GM21737 (cell line): ENCODE measurements around the gene PTPN22.

Experiments used
- ATAC-seq: cut with Tn5 transposase; IDR thresholded peaks from one replicate; pipeline ENCODE4 v1.9.1; 2021; ENCODE audit warnings: mild to moderate bottlenecking, moderate library complexity; ENCODE audit not compliant: unreplicated experiment

Gene PTPN22

GRCh38 chr1:113871597-113872113 lies at the start of gene PTPN22:
TSS of gene PTPN22 (minus strand) at chr1:113871712.
- peak; percentile 84 for ATAC-seq

DNA sequence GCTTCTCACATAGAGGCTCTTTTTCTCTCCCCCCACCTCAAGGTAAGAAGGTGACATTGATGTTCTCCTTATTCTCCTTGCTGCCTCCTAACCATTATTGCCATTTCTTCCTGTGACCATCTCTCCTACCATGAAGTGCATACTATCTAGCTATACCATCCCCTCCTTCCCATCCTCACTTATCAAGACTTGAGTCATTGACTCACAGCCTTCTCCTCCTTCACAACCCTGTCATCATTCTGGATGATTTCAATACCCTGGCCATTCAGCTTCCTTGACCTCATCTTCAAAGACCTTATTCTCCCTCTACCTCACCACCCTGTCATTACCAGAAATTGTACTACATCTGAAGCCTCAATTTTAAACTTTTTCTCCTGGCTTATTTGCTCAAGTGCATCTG lies 46.7 kb upstream of the PTPN22 start:
- no peak for ATAC-seq

- ATAC-seq, result no peak
These were observed 46.0 kb upstream of the PTPN22 start for GRCh38 chr1:113917400-113918082.

GRCh38 chr1:113916974-113917373 lies 45.5 kb upstream of the PTPN22 start:
- no peak for ATAC-seq

GRCh38 chr1:113913887-113914664 lies 42.6 kb upstream of the PTPN22 start:
- no peak for ATAC-seq

GRCh38 chr1:113913312-113913668 lies 41.8 kb upstream of the PTPN22 start:
- no peak for ATAC-seq

DNA sequence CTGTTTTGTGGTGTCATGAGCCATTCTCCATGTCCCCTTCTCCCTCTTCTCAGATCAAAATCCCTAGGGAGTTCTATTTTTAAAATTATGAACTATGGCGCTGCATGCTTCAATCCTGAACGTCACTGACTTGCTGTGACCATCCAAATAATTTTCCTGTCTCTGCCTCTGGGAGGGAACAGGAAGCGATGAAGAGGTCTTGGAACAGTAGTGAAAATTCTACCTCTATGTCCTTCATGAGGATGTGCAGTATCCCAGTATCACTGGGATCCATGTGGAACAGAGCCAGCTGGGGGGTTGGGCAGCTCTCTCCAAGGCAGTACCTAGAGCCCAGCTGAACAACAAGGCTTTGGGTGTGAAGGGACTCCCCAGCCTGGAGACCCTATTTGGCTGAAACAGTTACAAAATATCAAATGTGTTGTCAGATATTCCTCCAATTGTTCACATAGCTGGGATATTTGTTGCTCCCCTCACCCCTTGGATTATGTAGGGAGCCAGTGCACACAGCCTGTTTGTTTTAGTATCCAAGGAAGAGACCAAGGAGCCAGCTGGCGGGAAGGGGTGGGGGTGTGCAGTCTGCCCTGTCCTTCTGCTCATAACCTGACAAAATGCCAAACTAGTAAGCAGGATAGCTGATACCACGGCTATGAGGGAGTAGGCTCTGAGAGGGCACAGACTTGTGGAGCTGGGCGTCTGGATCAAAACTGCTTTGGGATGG lies 41.2 kb upstream of the PTPN22 start:
- no peak for ATAC-seq

DNA sequence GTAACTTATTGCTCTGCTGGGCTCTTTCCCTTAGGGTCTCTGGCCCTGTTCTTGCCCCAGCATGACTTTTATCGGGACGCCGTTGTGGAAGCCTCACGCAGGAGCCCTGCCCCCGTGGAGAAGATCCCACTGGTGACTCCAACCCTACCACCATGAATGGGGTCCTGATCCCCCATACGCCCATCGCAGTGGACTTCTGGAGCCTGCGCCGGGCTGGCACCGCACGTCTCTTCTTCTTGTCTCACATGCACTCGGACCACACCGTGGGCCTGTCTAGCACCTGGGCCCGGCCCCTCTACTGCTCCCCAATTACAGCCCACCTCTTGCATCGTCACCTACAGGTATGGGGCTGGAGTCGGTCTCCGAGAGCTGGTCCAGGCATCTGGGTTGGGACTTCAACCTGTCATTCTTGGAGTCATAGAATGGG lies 33.9 kb upstream of the PTPN22 start:
- peak; percentile 2 for ATAC-seq

DNA sequence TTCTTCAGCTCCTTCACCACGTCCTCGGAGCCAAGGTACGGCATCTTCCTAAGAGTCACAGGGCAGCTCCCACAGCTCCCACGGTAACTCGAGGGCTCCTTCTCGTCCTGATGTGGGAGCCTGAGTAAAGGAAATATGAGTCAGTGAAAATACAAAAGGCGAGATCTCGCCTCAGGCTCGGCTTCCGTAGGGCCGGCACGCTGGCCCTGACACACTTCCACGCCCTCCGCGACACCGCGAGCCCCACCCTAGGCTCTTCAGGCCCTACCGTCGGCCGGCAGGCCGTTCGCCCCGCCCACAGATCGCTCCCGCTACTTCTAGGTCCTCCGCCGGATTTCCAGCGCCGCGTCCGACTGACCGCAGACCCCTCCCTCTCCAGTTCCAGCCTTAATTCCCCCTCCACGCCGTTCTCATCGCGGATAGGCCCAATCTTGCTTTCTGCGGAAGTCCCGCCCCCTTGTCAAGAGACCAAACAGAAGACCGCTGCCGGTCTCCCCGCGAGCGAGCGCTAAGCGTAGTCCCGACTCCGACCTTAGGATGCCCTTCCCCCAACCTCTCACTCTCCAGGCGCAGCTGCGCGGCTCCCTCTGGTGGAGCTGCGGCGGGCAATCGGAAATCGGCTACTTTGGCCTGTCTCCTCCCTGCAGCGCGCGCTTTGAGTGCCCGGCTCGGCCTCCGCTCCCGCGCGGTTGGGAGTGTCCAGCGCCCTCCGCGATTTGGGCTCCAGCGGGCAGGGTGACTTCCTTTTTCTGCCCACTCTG lies 33.3 kb upstream of the PTPN22 start, which contains the start of the genes AP4B1 and DCLRE1B:
AP4B1 (minus strand) TSS at position 126 of the 761 bp plus-strand sequence; CDS start at position 44, 82 bp downstream.
DCLRE1B (plus strand) TSS at position 653 of the 761 bp plus-strand sequence. CDS start 261 bp downstream, outside the sequence.
- ATAC-seq, result peak; percentile 86

DNA sequence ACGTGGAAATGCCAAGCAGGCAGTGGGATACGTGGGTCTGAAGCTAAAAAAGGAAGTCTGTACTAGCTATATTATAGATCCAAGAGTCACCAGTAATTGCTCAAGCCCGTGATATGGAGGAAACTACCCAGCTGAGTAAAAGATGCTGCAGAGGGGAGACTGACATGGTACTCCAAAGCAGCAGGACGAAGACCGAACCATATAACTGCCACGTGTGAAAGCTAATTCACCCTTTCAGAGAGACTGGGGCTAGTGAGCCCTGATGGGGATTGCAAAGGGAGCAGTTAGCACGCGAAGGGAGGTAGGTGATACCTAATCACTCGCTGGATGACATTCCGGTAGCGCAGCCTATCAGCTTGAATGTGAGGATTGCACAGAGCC lies 32.8 kb upstream of the PTPN22 start:
- ATAC-seq, result peak; percentile 22

DNA sequence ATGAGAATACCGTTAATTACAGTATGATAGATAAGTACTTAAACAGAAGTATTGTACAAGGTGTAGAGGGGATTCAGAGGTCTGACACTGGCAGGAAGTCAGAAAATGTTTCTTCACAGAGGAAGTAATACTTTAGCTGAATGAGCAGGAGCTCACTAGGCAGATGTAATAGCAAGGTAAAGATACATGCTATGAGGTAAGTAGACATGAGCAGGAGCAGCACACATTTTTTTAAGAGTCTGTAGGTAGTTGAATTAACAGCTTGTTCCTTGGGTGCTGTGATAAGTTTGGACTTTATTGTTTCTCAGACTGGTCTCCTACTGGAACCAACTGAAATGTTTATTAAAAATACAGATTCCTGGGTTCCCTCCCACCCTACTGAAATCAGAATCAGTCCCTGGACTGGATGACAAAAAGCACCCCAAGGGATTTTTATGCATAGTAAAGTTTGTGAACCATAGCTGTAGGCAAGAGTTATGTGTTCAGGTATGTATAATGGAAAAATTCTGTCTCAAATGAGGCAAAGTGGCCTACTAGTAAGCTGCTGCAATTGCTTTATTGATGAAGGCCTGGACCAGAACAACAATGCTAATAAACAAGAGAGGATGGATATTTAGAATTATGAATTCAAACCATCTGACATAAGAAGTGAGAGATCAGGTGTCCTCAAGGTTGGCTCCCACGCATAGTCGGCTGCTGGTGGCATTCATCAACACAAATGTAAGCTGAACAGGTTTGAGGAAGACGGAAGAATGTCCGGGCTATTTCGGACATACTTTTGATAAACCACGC lies 32.2 kb upstream of the PTPN22 start:
- ATAC-seq, result no peak

GRCh38 chr1:113901191-113901590 lies 29.7 kb upstream of the PTPN22 start:
- ATAC-seq, result no peak

GRCh38 chr1:113899111-113899510 lies 27.6 kb upstream of the PTPN22 start:
- ATAC-seq, result no peak

GRCh38 chr1:113898241-113898814 lies 26.8 kb upstream of the PTPN22 start:
- ATAC-seq, result no peak

DNA sequence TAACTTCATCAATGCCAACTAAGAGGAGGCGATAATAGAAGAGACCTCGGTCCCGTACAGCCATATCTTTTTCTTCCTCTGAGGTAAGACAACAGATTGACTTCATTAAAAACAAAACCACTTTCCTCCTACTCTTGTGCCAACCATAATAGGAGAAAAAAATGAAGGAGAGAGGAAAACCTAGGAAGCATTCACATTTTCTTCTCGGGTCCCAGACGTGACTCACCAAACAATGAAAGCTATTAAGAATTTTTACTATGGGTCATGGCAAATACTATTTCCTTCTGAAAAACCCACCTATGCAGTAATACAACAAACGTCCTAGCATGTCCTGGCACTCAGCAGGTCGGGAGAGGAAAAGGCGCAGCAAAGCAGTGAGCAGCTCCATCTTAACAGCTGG lies 24.4 kb upstream of the PTPN22 start:
- no peak for ATAC-seq

GRCh38 chr1:113895098-113895497 lies 23.6 kb upstream of the PTPN22 start:
- no peak for ATAC-seq

DNA sequence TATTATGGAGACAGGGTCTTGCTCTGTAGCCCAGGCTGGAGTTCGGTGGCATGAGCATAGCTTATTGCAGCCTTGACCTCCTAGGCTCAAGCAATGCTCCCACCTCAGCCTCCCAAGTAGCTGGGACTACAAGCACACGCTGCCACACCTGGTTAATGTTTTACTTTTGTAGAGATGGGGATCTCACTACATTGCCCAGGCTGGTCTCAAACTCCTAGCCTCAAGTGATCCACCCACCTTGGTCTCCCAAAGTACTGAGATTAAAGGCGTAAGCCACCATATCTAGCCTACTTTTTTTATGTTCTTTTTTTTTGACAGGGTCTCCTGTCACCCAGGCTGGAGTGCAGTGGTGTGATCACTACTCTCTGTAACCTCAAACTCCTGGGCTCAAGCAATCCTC lies 21.8 kb upstream of the PTPN22 start:
- ATAC-seq, result no peak

GRCh38 chr1:113891631-113892220 lies 20.2 kb upstream of the PTPN22 start:
- ATAC-seq, result no peak

DNA sequence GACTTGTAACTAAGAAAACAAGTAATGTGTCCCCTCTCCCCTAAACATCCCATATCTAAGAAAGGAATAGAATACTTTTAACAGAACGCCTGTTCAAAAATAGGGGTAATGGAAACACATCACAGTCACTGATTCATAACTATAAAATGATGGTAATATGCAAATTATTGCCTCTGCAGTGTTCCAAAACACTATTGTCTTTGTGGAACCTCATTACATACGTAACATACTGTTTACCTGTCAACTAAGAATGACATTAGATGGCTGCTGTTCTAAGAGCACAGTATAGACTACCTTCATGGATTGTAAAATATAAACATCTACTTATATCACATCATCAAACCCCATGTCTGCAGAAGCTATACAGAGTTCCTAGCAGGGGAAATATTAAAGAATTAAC lies 19.3 kb upstream of the PTPN22 start:
- no peak for ATAC-seq
